ENCODE data around the gene ABCB11.
"Not testable (repeated sequence)": the region's sequence is repeated elsewhere in the genome, so short reads cannot be mapped to it uniquely, and the experiment has no call there.

Gene ABCB11

DNA sequence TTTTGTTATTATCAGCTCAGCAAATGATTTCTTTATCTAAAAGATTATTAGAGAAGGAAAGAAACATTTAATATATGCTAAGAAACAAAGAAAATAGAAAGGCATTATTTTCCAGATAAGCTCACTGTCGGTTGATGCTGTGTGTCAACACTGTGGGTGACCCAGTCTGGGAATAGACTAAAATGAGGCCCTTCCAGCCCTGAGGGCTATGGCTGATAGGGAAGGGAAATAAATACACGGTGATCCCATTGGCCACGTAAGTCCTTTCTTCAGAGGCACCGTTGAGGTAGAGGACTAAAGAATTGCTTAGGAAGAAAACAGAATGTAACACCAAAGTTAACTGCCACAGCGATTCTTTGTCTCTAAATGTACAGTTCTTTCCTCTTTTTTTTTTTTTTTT is 1.8 kb downstream of the ABCB11 start:
- Mint-ChIP-seq H3K27ac (no peak overlapping the region), H3K4me1 (no peaks in the 10 kb centered on the region), H3K27me3 (no peaks in the 10 kb centered on the region), H3K36me3 (peaks cover 0 to 3% of the 10 kb centered on the region in 2 donors), H3K9me3 (peaks cover 5 to 9% of the 10 kb centered on the region in 2 donors), H3K4me3 (no peak overlapping the region)
- ATAC-seq (replicated peaks) (no peak), DNase-seq (no peak)

GRCh38 chr2:169027234-169027633 is 3.9 kb downstream of the ABCB11 start:
- Mint-ChIP-seq H3K27me3 (no peaks in the 10 kb centered on the region), H3K27ac (no peak overlapping the region), H3K4me3 (no peak overlapping the region), H3K36me3 (no peaks in the 10 kb centered on the region), H3K4me1 (no peaks in the 10 kb centered on the region), H3K9me3 (no peaks in the 10 kb centered on the region)
- ATAC-seq (replicated peaks) (no peak), DNase-seq (no peak)

DNA sequence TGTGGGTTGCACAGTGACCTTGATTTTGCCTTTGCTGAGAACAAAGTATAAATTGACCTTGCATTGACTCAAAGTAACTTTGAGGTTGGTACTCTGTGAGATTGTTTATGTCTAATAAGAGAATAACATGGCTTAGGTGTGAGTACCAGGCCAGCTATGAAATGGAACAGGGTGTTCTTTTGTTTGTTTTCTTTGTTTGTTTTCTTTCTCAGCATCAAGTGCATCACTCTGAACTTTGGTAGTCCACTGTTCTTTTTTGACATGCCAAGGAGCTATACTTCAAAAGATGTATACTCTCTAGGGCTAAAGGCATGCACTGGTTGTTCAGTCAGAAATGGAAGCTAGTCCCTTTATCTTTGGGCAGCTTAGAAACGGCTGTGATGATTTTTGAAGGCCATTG is 5.1 kb downstream of the ABCB11 start:
- H3K27me3 Mint-ChIP-seq: no peaks in the 10 kb centered on the region
- H3K4me1 Mint-ChIP-seq: no peaks in the 10 kb centered on the region
- no peak for ATAC-seq (replicated peaks)

GRCh38 chr2:169023161-169023560 is 8.0 kb downstream of the ABCB11 start:
- H3K27ac Mint-ChIP-seq: no peak overlapping the region
- H3K4me3 Mint-ChIP-seq: no peak overlapping the region
- no peaks in the 10 kb centered on the region for H3K27me3 Mint-ChIP-seq
- H3K4me1 Mint-ChIP-seq: no peaks in the 10 kb centered on the region
- no peak for DNase-seq
- no peaks in the 10 kb centered on the region for H3K36me3 Mint-ChIP-seq
- H3K9me3 Mint-ChIP-seq: no peaks in the 10 kb centered on the region
- no peak for ATAC-seq (replicated peaks)

More for the DNA sequence above, 5.1 kb downstream of the ABCB11 start:
- Mint-ChIP-seq H3K9me3 (no peaks in the 10 kb centered on the region), H3K36me3 (no peaks in the 10 kb centered on the region), H3K4me3 (no peak overlapping the region), H3K27ac (no peak overlapping the region)
- no peak for DNase-seq

- H3K27me3 Mint-ChIP-seq: peaks cover 15% of the 10 kb centered on the region in 2 donors
- no peak for ATAC-seq (replicated peaks)
- H3K4me1 Mint-ChIP-seq: no peaks in the 10 kb centered on the region
- H3K27ac Mint-ChIP-seq: no peak overlapping the region
- no peak for DNase-seq
- peaks cover 1 to 5% of the 10 kb centered on the region in 2 donors for H3K9me3 Mint-ChIP-seq
- H3K36me3 Mint-ChIP-seq: no peaks in the 10 kb centered on the region
- no peak overlapping the region for H3K4me3 Mint-ChIP-seq
These were observed 12.7 kb downstream of the ABCB11 start for GRCh38 chr2:169018390-169018789.

DNA sequence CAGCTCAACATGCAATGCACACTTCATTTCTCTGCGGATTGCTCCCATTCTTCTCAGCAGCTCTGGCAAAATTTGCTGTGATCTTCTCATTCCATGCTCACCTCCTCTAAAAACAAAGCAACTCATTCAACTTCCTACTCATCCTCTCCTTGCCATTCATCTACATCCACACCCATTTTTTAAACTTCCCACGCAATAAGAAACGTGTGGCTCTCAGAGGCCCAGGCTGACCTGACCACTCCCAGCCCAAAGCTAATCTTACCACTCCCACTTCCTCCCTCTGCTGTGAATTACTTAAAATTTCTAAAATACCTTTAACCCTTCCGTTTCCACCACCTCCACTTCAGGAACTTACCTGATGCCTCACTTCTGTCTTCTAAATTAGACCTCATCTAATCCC is 15.2 kb downstream of the ABCB11 start:
- ATAC-seq (replicated peaks) (no peak), DNase-seq (no peak)
- Mint-ChIP-seq H3K4me1 (no peaks in the 10 kb centered on the region), H3K27ac (no peak overlapping the region), H3K9me3 (peaks cover 1 to 5% of the 10 kb centered on the region in 2 donors), H3K36me3 (no peaks in the 10 kb centered on the region), H3K27me3 (peaks cover 15 to 18% of the 10 kb centered on the region in 2 donors), H3K4me3 (no peak overlapping the region)

DNA sequence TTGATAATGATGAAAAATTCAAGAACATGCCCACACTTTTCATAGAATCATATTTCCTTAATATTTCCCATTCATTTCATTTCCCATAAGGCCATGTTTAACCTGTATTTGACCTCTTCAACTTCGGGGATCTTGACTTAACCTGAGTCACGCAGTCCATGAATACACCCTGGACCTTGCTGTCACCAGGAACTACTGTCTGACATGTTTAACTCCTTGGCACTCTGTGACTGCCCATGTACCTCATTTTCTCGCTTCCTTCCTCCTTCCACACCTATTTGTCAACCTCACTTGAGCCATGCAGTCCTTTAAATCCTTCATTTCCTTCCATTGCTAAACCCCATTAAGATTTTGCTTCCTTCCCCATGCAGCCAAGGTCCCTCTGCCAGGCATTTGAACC is 16.3 kb downstream of the ABCB11 start:
- H3K4me3 Mint-ChIP-seq: no peak overlapping the region
- peaks cover 15 to 18% of the 10 kb centered on the region in 2 donors for H3K27me3 Mint-ChIP-seq
- no peaks in the 10 kb centered on the region for H3K36me3 Mint-ChIP-seq
- DNase-seq (no peak), ATAC-seq (replicated peaks) (no peak)
- H3K27ac Mint-ChIP-seq: no peak overlapping the region
- peaks cover 0 to 5% of the 10 kb centered on the region in 2 donors for H3K4me1 Mint-ChIP-seq
- peaks cover 1 to 5% of the 10 kb centered on the region in 2 donors for H3K9me3 Mint-ChIP-seq

DNA sequence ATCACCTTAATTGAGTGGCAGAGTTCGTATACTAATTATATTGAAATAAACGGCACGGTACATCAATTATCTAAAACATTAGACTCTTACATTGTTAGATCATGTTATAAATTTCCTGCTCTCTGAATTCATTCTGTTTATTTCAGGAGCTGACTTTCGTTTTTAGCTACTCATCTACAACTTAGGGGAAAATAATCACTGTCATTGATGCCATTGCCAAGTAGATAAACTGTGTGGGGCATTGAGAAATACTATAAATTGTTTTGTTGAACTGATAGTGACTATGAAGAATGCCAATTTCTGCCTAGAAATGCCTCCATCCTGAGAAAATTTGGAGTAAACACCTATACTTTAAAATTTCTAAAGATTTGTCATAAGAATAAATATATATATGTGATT is 17.5 kb downstream of the ABCB11 start:
- Mint-ChIP-seq H3K9me3 (peaks cover 1 to 5% of the 10 kb centered on the region in 2 donors), H3K36me3 (no peaks in the 10 kb centered on the region), H3K27me3 (peaks cover 15 to 18% of the 10 kb centered on the region in 2 donors), H3K27ac (no peak overlapping the region), H3K4me3 (no peak overlapping the region), H3K4me1 (peaks cover 0 to 5% of the 10 kb centered on the region in 2 donors)
- ATAC-seq (replicated peaks) (no peak), DNase-seq (no peak)

GRCh38 chr2:169012812-169013627 is 18.1 kb downstream of the ABCB11 start:
- DNase-seq (no peak), ATAC-seq (replicated peaks) (no peak)
- Mint-ChIP-seq H3K9me3 (peaks cover 1 to 5% of the 10 kb centered on the region in 2 donors), H3K36me3 (no peaks in the 10 kb centered on the region), H3K27me3 (peaks cover 15 to 23% of the 10 kb centered on the region in 2 donors), H3K4me3 (no peak overlapping the region), H3K4me1 (peaks cover 3 to 5% of the 10 kb centered on the region in 2 donors), H3K27ac (no peak overlapping the region)

DNA sequence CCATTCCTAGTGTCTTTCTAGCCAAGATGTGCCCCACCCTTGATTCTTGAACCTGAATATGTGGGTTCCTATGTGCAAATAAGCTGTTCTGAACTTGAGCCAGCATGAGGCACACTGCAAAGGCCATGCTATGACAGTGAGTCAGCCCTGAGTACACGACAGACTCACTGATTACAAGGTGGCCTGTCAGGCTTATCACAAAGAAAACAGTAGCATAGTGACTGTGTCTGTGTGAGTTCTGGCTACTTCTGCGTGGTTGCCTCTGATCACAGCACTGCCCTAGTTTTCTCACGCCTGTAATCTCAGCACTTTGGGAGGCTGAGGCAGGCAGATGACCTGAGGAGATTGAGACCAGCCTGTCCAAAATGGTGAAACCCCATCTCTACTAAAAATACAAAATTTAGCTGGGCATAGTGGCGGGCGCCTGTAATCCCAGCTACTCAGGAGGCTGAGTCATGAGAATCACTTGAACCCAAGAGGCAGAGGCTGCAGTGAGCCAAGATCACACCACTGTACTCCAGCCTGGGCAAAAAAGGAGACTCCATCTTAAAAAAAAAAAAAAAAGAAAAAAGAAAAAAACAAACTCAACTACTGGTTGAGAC is 18.8 kb downstream of the ABCB11 start:
- not testable (repeated sequence) for H3K9me3 Mint-ChIP-seq; H3K27ac Mint-ChIP-seq; H3K36me3 Mint-ChIP-seq; DNase-seq; ATAC-seq (replicated peaks); H3K4me3 Mint-ChIP-seq
- Mint-ChIP-seq H3K4me1 (peaks cover 4 to 10% of the 10 kb centered on the region in 2 donors), H3K27me3 (peaks cover 15 to 24% of the 10 kb centered on the region in 2 donors)

GRCh38 chr2:169011698-169012097 is 19.4 kb downstream of the ABCB11 start:
- DNase-seq (no peak), ATAC-seq (replicated peaks) (no peak)
- Mint-ChIP-seq H3K27me3 (peaks cover 15 to 24% of the 10 kb centered on the region in 2 donors), H3K4me3 (no peak overlapping the region), H3K9me3 (peaks cover 1 to 5% of the 10 kb centered on the region in 2 donors), H3K4me1 (peaks cover 4 to 12% of the 10 kb centered on the region in 2 donors), H3K27ac (no peak overlapping the region), H3K36me3 (no peaks in the 10 kb centered on the region)

- H3K27ac Mint-ChIP-seq: no peak overlapping the region
- H3K4me1 Mint-ChIP-seq: peaks cover 4 to 12% of the 10 kb centered on the region in 2 donors
These were observed 20.3 kb downstream of the ABCB11 start for GRCh38 chr2:169010633-169011460.

GRCh38 chr2:169009865-169010579 is 21.1 kb downstream of the ABCB11 start:
- Mint-ChIP-seq H3K9me3 (peaks cover 0 to 3% of the 10 kb centered on the region in 2 donors), H3K27ac (no peak overlapping the region), H3K27me3 (peaks cover 4 to 16% of the 10 kb centered on the region in 2 donors), H3K4me1 (peaks cover 4 to 12% of the 10 kb centered on the region in 2 donors), H3K4me3 (no peak overlapping the region), H3K36me3 (no peaks in the 10 kb centered on the region)
- no peak for DNase-seq
- peak; percentile 31 to 41 for ATAC-seq (replicated peaks)

More at GRCh38 chr2:169010633-169011460, 20.3 kb downstream of the ABCB11 start:
- Mint-ChIP-seq H3K4me3 (no peak overlapping the region), H3K36me3 (no peaks in the 10 kb centered on the region), H3K9me3 (peaks cover 1 to 5% of the 10 kb centered on the region in 2 donors), H3K27me3 (peaks cover 10 to 20% of the 10 kb centered on the region in 2 donors)
- ATAC-seq (replicated peaks) (no peak), DNase-seq (no peak)

GRCh38 chr2:169007941-169008340 is 23.2 kb downstream of the ABCB11 start:
- no peak for DNase-seq
- Mint-ChIP-seq H3K9me3 (no peaks in the 10 kb centered on the region), H3K27ac (no peak overlapping the region), H3K4me3 (no peak overlapping the region), H3K36me3 (no peaks in the 10 kb centered on the region), H3K27me3 (peaks cover 11 to 26% of the 10 kb centered on the region in 2 donors), H3K4me1 (peaks cover 4 to 12% of the 10 kb centered on the region in 2 donors)
- ATAC-seq (replicated peaks): no peak

Measured in stimulated activated naive B cell treated with anti-CD40 and anti-IgM and Interleukin-4, amounts not matched to agents 10 μg/mL and 1 μg/mL and 100 μg/mL, for 72 hours (primary cell).